ENCODE data around the gene NOS3. TPM values are rescaled to one million over a fixed set of nuclear protein-coding genes. Genes with fewer than 3 reads are reported as not detected.

Gene NOS3
- total and polyA plus RNA-seq, 9 of the 15 experiments (the other 6 are each of a cell fraction or from before 2014, with no cell fraction given) = 1.1 to 121 (median 23.6) TPM

DNA sequence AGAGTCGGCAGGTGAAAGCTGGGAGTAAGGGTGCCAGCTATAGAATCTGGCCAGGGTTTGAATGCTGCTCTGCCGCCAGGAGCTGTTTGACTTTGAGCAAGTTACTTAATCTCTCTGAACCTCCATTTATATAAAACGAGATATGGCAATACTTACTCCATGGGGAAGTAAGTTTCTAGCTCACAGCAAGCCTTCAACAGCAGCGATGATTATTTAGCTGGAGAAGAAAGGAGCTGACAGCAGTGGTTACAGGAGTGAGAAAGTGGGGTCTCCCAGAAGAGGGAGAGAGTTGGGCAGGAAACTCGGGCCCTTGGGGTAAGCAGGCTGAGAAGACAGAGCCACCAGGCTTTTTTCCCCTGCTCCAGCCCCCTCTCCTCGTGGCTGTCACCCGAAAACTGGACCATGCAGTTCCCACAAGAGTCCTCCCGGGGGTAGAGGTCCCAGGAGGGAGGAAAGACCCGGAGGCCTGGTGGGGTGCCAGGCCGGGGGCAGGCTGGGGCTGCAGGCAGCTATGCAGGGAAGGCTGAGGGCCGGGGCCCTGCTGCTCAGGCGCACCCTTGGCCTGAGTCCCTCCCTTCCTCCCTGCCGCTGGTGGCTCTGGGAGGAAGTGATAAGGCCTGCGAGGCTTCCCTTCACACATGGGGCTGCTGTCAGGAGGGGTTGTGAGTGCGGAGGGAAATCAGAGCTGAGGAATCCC, 3.5 kb downstream of the NOS3 start (continued):
- TF ChIP-seq, protein P1, sequence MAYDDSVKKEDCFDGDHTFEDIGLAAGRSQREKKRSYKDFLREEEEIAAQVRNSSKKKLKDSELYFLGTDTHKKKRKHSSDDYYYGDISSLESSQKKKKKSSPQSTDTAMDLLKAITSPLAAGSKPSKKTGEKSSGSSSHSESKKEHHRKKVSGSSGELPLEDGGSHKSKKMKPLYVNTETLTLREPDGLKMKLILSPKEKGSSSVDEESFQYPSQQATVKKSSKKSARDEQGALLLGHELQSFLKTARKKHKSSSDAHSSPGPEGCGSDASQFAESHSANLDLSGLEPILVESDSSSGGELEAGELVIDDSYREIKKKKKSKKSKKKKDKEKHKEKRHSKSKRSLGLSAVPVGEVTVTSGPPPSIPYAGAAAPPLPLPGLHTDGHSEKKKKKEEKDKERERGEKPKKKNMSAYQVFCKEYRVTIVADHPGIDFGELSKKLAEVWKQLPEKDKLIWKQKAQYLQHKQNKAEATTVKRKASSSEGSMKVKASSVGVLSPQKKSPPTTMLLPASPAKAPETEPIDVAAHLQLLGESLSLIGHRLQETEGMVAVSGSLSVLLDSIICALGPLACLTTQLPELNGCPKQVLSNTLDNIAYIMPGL (CRISPR knock-in tag; IDR thresholded peaks at IDR 0.05) = no peak
- TF ChIP-seq XRCC4 (IDR thresholded peaks at IDR 0.05; ENCODE audit: extremely low read depth, insufficient read depth, insufficient read length) = no peak
- TF ChIP-seq ZEB2 (IDR thresholded peaks at IDR 0.05) = peak; percentile 43; the same call in 1 of the 2 replicates
- TF ChIP-seq EZH2 (IDR thresholded peaks at IDR 0.05; ENCODE audit: borderline replicate concordance, low read depth, low read length) = no peak
- peak; percentile 79; the same call in 1 of the 2 replicates for TF ChIP-seq ZNF263 (CRISPR knock-in tag; IDR thresholded peaks at IDR 0.05; ENCODE audit: borderline replicate concordance)
- peak; percentile 15; the same call in 1 of the 2 replicates for TF ChIP-seq IRF9 (tag; IDR thresholded peaks at IDR 0.05)
- TF ChIP-seq ZSCAN29 (IDR thresholded peaks at IDR 0.05) = no peak
- TF ChIP-seq PRPF4 (IDR thresholded peaks at IDR 0.05; ENCODE audit: insufficient read depth, low read depth, low read length, poor library complexity, severe bottlenecking) = no peak
- TF ChIP-seq CTCFL (IDR thresholded peaks at IDR 0.05; ENCODE audit: borderline replicate concordance, insufficient read depth, low read depth, low read length, poor library complexity, severe bottlenecking) = no peak
- no peak for TF ChIP-seq SREBF1 (IDR thresholded peaks at IDR 0.05; ENCODE audit: borderline replicate concordance, low read depth, low read length)
- no peak; a peak in 1 of 4 replicates for TF ChIP-seq NONO (IDR thresholded peaks at IDR 0.05; ENCODE audit: low read depth in 2 of 2, low read length in 1 of 2)
- TF ChIP-seq, protein P2, sequence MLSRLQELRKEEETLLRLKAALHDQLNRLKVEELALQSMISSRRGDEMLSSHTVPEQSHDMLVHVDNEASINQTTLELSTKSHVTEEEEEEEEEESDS (CRISPR knock-in tag; IDR thresholded peaks at IDR 0.05) = no peak
- TF ChIP-seq, protein P3, sequence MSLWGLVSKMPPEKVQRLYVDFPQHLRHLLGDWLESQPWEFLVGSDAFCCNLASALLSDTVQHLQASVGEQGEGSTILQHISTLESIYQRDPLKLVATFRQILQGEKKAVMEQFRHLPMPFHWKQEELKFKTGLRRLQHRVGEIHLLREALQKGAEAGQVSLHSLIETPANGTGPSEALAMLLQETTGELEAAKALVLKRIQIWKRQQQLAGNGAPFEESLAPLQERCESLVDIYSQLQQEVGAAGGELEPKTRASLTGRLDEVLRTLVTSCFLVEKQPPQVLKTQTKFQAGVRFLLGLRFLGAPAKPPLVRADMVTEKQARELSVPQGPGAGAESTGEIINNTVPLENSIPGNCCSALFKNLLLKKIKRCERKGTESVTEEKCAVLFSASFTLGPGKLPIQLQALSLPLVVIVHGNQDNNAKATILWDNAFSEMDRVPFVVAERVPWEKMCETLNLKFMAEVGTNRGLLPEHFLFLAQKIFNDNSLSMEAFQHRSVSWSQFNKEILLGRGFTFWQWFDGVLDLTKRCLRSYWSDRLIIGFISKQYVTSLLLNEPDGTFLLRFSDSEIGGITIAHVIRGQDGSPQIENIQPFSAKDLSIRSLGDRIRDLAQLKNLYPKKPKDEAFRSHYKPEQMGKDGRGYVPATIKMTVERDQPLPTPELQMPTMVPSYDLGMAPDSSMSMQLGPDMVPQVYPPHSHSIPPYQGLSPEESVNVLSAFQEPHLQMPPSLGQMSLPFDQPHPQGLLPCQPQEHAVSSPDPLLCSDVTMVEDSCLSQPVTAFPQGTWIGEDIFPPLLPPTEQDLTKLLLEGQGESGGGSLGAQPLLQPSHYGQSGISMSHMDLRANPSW (CRISPR knock-in tag; IDR thresholded peaks at IDR 0.05) = no peak; the same call in 1 of the 2 replicates
- TF ChIP-seq SOX6 (IDR thresholded peaks at IDR 0.05) = peak; percentile 75
- no peak for TF ChIP-seq CEBPG (CRISPR knock-in tag; IDR thresholded peaks at IDR 0.05)
- TF ChIP-seq CEBPG (tag; conservative IDR thresholded peaks at IDR 0.05 in 1 of 2, IDR thresholded peaks at IDR 0.05 in 1 of 2) = no peak
- TF ChIP-seq GABPB1 (CRISPR knock-in tag; IDR thresholded peaks at IDR 0.05) = peak; percentile 62; the same call in 1 of the 2 replicates
- TF ChIP-seq ZFP1 (CRISPR knock-in tag; IDR thresholded peaks at IDR 0.05) = no peak
- TF ChIP-seq SMAD2 (IDR thresholded peaks at IDR 0.05; ENCODE audit: low read depth, low read length) = no peak
- TF ChIP-seq DDX20 (tag; IDR thresholded peaks at IDR 0.05; ENCODE audit: low read depth) = peak; percentile 74

All from K562 (cell line).